Measurements from ENCODE around the gene PRR18.

Gene PRR18

GRCh38 chr6:166274739-166275370 is 33.3 kb downstream of the PRR18 start:
- no peak for TF ChIP-seq CTCF (IDR thresholded peaks at IDR 0.05; ENCODE audit: control insufficient read depth, insufficient read depth, low read depth, low read length, missing control alignments)
- no peak for DNase-seq (ENCODE audit: low read depth)
- no peak overlapping the region for H3K4me3 ChIP-seq (ENCODE audit: control insufficient read depth, low read depth, low read length)

GRCh38 chr6:166274163-166274562 is 34.0 kb downstream of the PRR18 start:
- H3K4me3 ChIP-seq (ENCODE audit: control insufficient read depth, low read depth, low read length): no peak overlapping the region
- no peak for TF ChIP-seq CTCF (IDR thresholded peaks at IDR 0.05; ENCODE audit: control insufficient read depth, insufficient read depth, low read depth, low read length, missing control alignments)
- no peak for DNase-seq (ENCODE audit: low read depth)

- TF ChIP-seq CTCF (IDR thresholded peaks at IDR 0.05; ENCODE audit: control insufficient read depth, insufficient read depth, low read depth, low read length, missing control alignments): no peak
- no peak overlapping the region for H3K4me3 ChIP-seq (ENCODE audit: control insufficient read depth, low read depth, low read length)
- no peak for DNase-seq (ENCODE audit: low read depth)
Observed at GRCh38 chr6:166271376-166271765, 36.8 kb downstream of the PRR18 start.

GRCh38 chr6:166270706-166271375 is 37.4 kb downstream of the PRR18 start:
- H3K4me3 ChIP-seq (ENCODE audit: control insufficient read depth, low read depth, low read length): no peak overlapping the region
- TF ChIP-seq CTCF (IDR thresholded peaks at IDR 0.05; ENCODE audit: control insufficient read depth, insufficient read depth, low read depth, low read length, missing control alignments): no peak
- DNase-seq (ENCODE audit: low read depth): no peak

GRCh38 chr6:166269301-166270039 is 38.7 kb downstream of the PRR18 start:
- DNase-seq (ENCODE audit: low read depth): no peak
- TF ChIP-seq CTCF (IDR thresholded peaks at IDR 0.05; ENCODE audit: control insufficient read depth, insufficient read depth, low read depth, low read length, missing control alignments): no peak
- H3K4me3 ChIP-seq (ENCODE audit: control insufficient read depth, low read depth, low read length): no peak overlapping the region

- no peak for TF ChIP-seq CTCF (IDR thresholded peaks at IDR 0.05; ENCODE audit: control insufficient read depth, insufficient read depth, low read depth, low read length, missing control alignments)
- no peak overlapping the region for H3K4me3 ChIP-seq (ENCODE audit: control insufficient read depth, low read depth, low read length)
- no peak for DNase-seq (ENCODE audit: low read depth)
Observed at GRCh38 chr6:166268431-166268830, 39.8 kb downstream of the PRR18 start.

Measured in AG09309 (cell line).